ENCODE measurements around the gene GYG1. TPM values are rescaled to one million over a fixed set of nuclear protein-coding genes. Genes with fewer than 3 reads are reported as not detected.

Gene GYG1
- total and polyA plus RNA-seq, 2 experiments from 2014 or later: 33.2 to 40.9 TPM

- H2AFZ ChIP-seq: no peak overlapping the region
- no peaks in the 10 kb centered on the region for H3K79me2 ChIP-seq (replicated peaks; ENCODE audit: insufficient read depth)
- ATAC-seq (no peak), DNase-seq (ENCODE audit: low spot score) (no peak)
- H3K9me2 ChIP-seq (ENCODE audit: insufficient read depth): no peaks in the 10 kb centered on the region
- peaks cover 22% of the 10 kb centered on the region for H3K36me3 ChIP-seq (ENCODE audit: insufficient read depth)
- no peak overlapping the region for H3K4me3 ChIP-seq
- no peaks in the 10 kb centered on the region for H4K20me1 ChIP-seq (replicated peaks; ENCODE audit: insufficient read depth)
- Mint-ChIP-seq H3K9me3 (no peaks in the 10 kb centered on the region), H3K27ac (0 out of 2 replicates have a peak overlapping the region, but pooled peaks have one; percentile 22), H3K4me3 (no peak overlapping the region), H3K4me1 (no peaks in the 10 kb centered on the region), H3K36me3 (ENCODE audit: low read depth) (peaks cover 35% of the 10 kb centered on the region; the same call in 2 of the 3 replicates), H3K27me3 (ENCODE audit: insufficient read depth, low read depth, poor library complexity) (no peaks in the 10 kb centered on the region)
- no peak overlapping the region for H3K4me2 ChIP-seq
- no peaks in the 10 kb centered on the region for H3F3A ChIP-seq (replicated peaks; ENCODE audit: low read depth)
- TF ChIP-seq ZNF114 (CRISPR knock-in tag; IDR thresholded peaks at IDR 0.05): no peak
- TF ChIP-seq ZNF462 (CRISPR knock-in tag; IDR thresholded peaks at IDR 0.05): no peak
- no peak for TF ChIP-seq CTCF (conservative IDR thresholded peaks at IDR 0.05; ENCODE audit: low read depth in 2 of 2)
- TF ChIP-seq ZNF331 (CRISPR knock-in tag; IDR thresholded peaks at IDR 0.05; ENCODE audit: low read depth): no peak
- no peak for TF ChIP-seq CREB1 (CRISPR knock-in tag; IDR thresholded peaks at IDR 0.05; ENCODE audit: low read depth)
- no peaks in the 10 kb centered on the region for H3K4me1 ChIP-seq (ENCODE audit: insufficient read depth)
- H3K27me3 ChIP-seq (ENCODE audit: insufficient read depth): no peaks in the 10 kb centered on the region
- no peak overlapping the region for H3K27ac ChIP-seq (ENCODE audit: low read depth)
These were observed 51.5 kb downstream of the GYG1 start for GRCh38 chr3:149042789-149043386.
